Measurements from ENCODE around the gene PIGU.
"Not testable (repeated sequence)": the region's sequence is repeated elsewhere in the genome, so short reads cannot be mapped to it uniquely, and the experiment has no call there.

The PIGU gene

DNA sequence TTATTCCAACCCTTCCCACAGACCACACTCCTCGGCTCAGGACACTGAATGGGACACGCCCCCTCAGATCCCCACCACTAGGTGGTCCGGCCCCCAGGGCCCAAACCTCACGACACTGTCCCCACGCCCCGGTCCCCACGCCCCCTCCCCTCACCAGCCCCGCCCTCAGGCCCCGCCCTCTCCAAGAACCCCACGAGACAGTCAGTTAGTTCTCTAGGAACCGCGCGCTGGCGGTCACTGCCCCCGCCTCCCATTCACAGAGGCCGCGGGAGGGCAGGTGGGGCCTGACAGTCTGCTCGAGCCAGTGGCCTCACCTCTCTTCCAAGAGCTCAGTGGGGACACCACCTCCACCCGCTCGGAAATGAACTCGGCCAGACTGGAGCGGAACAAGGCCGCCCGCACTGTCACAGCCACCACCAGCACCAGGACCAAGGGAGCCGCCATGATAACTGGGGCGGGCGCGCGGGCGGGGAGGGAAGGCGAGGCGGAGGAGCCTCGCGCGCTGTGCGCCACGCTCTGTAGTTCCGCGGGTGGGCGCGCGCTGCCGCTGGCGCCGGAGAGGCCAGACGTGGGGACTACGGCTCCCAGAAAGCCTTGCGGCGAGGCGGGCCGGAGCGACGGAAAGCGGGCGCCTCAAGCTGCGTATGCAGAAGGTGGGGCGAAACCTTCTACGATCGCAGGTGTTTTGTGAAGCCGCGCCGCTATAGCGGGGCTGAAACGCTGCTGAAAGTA lies at the start of gene PIGU:
Gene PIGU (minus strand): TSS at position 451 of the 732 bp plus-strand sequence. CDS start 7 bp downstream, at position 444.
- FAIRE-seq = no peak

DNA sequence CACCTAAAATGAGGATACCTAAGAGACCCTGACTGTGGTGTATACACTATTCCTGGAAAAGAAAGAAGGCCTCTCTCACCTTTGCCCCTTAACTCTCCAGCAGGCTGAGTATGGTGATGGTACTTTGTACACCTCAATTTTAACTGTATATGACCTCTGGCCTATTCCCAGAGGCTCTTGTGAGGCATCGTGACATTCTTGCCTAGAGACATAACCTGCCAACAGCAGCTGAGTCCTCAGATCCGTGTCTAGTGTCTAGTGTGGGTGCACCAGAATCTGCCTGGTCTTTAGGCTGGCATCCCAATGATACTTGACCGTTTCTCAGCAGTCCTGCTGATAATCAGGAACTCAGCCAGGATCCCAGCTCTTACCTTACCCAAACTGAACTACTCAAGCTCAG lies 47.3 kb upstream of the PIGU start:
- FAIRE-seq = no peak

DNA sequence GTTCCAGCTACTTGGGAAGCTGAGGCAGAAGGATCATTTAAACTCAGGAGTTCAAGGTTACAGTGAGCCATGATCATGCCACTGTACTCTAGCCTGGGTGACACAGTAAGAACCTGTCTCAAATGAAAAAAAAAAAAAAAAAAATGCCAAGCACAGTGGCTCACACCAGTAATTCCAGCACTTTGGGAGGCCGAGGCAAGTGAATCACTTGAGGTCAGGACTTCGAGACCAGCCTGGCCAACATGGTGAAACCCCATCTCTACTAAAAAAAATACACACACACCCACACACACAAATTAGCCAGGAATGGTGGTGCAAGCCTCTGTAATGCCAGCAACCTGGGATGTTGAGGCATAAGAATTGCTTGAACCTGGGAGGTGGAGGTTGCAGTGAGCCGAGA lies 45.7 kb upstream of the PIGU start:
- FAIRE-seq = not testable (repeated sequence)

DNA sequence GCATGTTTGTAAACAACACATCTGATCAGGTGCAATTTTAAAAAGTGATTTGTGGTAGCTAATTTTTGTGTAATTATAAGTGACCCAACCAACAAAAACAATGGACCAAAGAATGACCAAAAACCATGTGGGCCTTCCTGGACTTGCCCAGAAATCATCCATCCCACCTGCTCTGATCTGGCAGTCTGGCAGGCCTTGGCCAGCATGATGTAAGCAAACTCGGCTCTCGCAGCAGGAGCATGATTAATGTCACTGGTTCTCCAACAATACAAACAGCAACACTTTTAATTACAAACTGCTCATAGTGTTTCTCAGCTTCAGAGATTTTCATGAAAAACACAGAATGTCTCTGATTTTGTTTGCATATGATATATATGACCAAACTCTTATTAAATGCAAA lies 43.4 kb upstream of the PIGU start:
- FAIRE-seq = no peak

DNA sequence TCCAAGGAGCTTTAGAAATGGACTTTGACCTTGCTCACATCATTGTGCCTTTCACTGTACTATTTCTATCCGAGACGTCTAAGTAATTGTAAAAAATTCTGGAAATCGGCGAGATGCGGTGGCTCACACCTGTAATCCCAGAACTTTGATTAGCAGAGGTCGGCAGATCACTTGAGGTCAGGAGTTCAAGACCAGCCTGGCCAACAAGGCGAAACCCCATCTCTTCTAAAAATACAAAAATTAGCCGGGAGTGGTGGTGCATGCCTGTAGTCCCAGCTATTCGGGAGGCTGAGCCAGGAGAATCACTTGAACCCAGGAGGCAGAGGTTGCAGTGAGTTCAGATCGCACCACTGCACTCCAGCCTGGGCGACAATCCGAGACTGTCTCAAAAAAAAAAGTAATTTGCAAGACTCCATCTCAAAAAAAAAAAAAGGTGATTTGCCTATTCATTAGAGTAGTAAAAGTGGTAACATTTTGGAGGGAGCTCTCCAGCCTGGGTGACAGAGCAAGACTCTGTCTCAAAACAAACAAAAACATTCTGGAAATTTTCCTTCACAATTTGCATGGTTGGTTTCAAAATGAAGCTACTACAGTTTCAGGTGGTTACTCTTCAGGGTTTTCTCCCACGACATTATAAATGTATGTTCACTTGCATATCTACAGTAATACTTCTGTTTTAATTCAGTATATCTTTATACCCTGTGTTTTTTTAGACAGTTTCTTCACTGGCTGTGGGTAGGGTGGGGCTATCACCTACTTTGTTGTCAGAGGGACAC lies 42.5 kb upstream of the PIGU start:
- FAIRE-seq = not testable (repeated sequence)

GRCh38 chr20:34717230-34718095 lies 40.6 kb upstream of the PIGU start:
- no peak for FAIRE-seq

DNA sequence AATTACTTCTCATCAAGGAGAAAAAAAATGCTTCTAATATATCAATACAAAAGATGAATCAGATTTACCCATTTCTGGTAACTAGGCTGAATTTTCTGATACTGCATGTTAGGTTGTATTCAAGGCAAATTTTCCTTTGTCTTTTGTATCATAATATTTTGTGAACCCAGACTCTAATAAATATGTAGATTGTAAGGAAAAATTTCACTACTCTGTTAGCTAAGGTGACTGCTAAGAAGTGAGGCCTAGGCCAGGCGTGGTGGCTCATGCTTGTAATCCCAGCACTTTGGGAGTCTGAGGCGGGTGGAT lies 40.0 kb upstream of the PIGU start:
- FAIRE-seq = no peak

GRCh38 chr20:34715384-34715783 lies 38.5 kb upstream of the PIGU start:
- FAIRE-seq = no peak

DNA sequence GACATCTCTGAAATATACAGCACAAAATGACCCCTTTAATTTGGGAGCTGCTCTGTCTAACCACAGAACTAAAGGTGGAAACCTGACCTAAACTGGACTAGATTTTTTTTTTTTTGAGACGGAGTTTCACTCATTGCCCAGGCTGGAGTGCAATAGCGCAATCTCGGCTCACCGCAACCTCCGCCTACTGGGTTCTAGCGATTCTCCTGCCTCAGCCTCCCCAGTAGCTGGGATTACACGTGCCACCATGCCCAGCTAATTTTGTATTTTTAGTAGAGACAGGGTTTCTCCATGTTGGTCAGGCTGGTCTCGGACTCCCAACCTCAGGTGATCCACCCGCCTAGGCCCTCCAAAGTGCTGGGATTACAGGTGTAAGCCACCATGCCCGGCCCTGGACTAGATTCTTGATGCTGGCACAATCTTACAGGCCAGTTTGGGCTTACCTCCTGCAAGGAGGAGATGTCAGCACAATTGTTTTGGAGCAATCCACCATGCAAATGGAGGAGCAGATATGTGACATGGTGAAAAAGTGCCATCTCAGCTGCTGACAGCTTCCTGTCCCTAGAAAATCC lies 37.1 kb upstream of the PIGU start:
- FAIRE-seq = not testable (repeated sequence)

DNA sequence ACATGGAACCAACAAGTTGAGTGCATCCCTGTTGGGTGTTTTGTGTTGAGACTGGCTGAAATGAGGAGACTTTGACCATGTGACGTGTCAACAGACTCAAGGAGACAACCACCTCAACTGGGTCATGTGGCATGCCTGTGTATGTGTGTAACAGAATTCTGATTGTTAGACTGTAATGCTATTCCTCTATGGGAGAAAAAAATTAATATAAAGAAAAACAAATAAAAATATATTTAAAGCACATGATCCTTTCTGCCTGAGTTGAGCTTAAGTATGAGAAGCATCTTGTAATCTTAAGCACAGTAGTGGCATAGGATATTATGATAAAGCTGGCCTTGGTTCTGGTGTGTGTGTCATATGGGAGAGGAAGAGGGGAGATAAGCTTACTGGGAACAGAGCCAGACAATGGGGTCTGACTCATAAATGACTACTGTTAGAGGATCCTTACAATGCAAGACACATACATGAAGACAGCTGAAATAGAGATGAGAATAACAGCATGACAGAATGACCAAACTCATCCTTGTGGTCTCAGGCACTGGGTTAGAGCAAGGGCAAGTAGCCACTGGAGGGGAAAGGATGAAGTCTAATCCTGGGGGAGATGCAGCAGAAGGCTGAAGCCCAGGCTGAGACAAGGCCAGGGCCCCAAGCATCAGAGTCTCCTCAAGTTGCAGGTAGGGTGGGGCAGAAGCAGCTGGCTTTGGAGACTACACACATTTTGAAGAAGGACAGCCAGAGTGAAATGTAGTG lies 36.5 kb upstream of the PIGU start:
- no peak for FAIRE-seq

GRCh38 chr20:34712525-34713192 lies 35.8 kb upstream of the PIGU start:
- no peak for FAIRE-seq

DNA sequence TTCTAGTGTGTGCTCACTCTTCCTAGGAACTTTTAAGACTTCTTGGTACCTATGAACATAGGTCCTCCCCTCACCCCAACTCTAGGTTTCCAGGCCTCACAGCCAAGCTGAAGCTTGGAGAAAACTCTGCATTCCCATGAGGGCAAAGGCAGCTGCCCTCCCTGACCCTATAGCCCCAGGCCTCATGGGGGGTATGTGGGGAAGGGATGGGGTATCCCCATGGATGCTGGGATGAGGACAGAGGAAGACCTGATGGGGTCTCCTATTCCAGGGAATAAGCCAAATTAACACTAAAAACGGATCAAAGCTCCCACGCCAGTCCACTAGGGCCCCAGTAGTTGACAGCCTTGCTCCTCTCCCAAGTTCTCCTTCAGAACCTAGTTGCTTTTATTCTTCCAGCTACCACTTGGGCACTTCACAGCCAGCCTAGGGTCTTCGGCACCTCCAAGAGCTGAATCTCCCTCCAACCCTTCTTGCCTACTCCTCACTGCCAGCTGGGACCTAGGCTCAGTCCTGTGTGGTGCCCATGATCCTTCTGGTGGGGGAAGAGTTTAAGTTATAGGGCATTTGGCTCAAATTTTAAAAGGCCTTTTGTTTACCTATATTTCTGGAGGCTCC lies 35.0 kb upstream of the PIGU start:
- no peak for FAIRE-seq

DNA sequence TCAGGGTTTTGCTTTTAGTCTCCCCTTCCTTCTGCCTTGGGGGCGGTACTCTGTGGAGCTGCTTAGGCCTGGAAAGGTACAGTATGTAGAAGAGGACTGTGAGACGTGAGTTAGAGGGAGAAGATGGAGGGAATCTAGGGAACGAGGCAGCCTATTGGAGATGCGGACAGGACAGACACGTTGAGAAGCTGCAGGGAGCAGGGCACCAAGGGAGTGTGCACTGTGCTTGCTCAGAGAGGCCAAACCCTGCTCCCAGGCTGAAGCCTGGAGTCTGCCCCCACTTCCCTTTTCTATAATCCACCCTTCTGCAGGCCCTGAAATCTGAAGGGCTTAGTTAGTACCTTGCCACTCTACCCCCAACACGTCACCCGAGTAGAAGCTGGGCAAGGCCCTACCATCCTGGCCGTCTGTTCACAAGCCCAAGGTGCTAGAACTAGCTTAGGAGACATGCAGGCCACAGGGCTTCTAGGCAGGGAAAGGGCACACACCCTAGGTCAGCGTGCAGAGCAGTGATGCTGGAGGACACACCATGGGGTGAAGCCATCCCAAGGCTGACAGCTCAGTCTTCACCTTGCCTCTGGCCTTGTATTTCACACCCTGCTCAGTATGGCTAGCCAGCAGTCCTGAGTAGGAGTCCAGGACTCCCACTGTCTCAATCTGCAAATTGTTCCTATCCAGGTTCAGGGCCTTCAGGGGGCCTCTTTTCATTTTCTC lies 34.1 kb upstream of the PIGU start:
- FAIRE-seq = no peak

- FAIRE-seq = no peak
Observed at GRCh38 chr20:34710568-34710839, 33.6 kb upstream of the PIGU start.

GRCh38 chr20:34709831-34710567 lies 33.1 kb upstream of the PIGU start:
- FAIRE-seq = no peak

DNA sequence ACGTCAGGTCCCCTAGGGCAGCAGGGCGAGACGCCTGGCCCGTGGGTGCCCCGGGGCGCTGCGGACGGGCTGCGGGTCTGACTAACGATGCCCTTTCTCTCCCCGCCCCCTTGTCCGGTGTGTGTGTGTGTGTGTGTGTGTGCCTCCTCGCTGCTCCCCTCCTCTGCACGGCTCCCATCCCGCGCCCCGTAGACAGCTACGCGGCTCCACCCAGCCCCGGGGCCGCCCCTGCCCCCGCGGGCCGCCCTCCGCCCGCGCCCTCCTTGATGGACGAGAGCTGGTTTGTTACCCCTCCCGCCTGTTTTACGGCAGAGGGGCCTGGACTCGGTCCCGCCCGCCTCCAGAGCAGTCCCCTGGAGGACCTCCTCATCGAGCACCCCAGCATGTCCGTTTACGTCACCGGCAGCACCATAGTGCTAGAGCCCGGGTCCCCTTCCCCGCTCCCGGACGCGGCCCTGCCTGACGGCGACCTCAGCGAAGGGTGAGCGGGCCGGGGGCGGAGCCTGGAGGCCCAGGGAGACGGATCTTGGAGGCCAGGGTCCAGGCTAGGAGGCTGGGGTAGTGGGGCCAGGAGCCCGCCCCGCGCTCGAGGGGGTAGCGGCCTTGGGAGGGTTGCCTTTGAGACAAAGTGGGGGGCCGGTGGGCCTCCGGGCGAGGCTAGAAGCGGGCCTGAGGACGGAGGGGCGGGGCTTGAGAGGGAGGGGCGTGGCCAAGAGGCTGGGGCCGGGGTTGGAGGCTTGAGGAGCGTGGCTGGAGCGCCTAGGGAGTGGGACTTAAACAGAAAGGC lies 32.3 kb upstream of the PIGU start:
- no peak for FAIRE-seq

- no peak for FAIRE-seq
Observed at GRCh38 chr20:34708621-34709043, 31.7 kb upstream of the PIGU start.

DNA sequence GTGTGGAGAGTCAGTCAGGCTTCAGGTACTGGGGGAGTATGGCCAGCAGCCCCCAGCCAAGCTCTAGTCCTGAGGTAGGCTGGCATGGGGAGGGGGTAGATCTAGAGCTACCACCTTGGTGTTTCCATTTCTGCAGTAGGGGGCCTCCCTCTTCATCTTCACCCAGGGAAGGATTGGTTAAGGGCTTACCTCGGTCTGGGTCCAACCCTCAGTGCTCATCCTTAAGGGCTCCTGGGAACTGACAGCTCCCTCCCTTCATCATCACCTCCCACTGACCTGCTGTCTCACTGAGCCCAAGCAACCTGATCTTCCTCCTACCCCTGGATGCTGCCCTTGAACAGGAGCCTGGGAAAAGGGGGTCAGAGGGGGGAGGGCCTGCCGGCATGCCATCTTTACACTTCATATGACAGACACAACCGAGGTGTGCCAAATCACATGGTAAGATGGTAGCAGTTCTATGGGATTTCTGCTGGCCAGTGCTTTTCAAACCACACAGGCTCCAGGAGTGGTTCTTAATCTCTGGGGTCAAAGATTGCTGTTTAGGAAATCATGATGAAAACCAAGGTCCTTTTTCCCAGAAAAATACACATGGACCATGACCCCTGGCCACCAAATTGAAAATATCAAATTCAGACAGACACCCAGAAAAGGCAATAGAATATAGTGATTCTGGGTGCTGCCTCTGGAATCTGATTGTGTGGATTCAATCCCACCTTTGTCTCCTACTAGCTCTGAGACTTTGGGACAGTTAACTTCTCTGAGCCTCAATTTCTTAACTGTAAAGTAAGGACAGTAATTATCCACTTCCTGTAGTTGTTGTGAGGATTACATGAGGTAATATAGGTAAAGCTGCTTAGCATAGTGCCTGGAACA lies 30.3 kb upstream of the PIGU start:
- no peak for FAIRE-seq
